SH-SY5Y (cell line): ENCODE measurements around the gene FLAD1.

Experiments used
- GATA2 ChIP-seq: IDR thresholded peaks from 2 replicates; pipeline ENCODE4 v1.6.1; 2011; ENCODE audit warnings: mild to moderate bottlenecking, low read depth, low read length
- GATA3 ChIP-seq: IDR thresholded peaks from 2 replicates; pipeline ENCODE4 v1.6.1; 2011; ENCODE audit warnings: low read depth, mild to moderate bottlenecking, low read length, moderate library complexity

- no peak for TF ChIP-seq GATA2
- TF ChIP-seq GATA3 = no peak
These were observed 48.7 kb upstream of the FLAD1 start for GRCh38 chr1:154934358-154934948.
